T1000 (cell line): ENCODE results near the gene ZMPSTE24.
A peak's percentile ranks its signal among the peaks of the same experiment; 100 is the strongest.
"Not testable (repeated sequence)": the region's sequence is repeated elsewhere in the genome, so short reads cannot be mapped to it uniquely, and the experiment has no call there.

Experiments used
- DNase-seq: peaks from one replicate; lab custom pipeline; 2025; ENCODE audit warnings: mixed read lengths; lab: John Stamatoyannopoulos, UW

ZMPSTE24 gene

GRCh38 chr1:40257688-40258444 lies at the start of gene ZMPSTE24:
Gene ZMPSTE24 (plus strand): TSS chr1:40258236. CDS start chr1:40258272, 36 bp downstream.
- DNase-seq = peak; percentile 94

- DNase-seq = no peak
Measured at GRCh38 chr1:40210511-40211204, 47.4 kb upstream of the ZMPSTE24 start.

- no peak for DNase-seq
Measured at GRCh38 chr1:40218333-40218732, 39.7 kb upstream of the ZMPSTE24 start.

GRCh38 chr1:40221471-40221905 lies 36.5 kb upstream of the ZMPSTE24 start:
- DNase-seq = not testable (repeated sequence)

GRCh38 chr1:40221977-40222772 lies 35.9 kb upstream of the ZMPSTE24 start:
- no peak for DNase-seq

- no peak for DNase-seq
Measured at GRCh38 chr1:40224040-40224439, 34.0 kb upstream of the ZMPSTE24 start.

- no peak for DNase-seq
Measured at GRCh38 chr1:40226192-40226591, 31.8 kb upstream of the ZMPSTE24 start.

GRCh38 chr1:40232444-40232843 lies 25.6 kb upstream of the ZMPSTE24 start:
- no peak for DNase-seq

GRCh38 chr1:40239626-40240025 lies 18.4 kb upstream of the ZMPSTE24 start:
- no peak for DNase-seq

GRCh38 chr1:40240390-40240789 lies 17.6 kb upstream of the ZMPSTE24 start:
- DNase-seq = no peak

GRCh38 chr1:40241362-40241761 lies 16.7 kb upstream of the ZMPSTE24 start:
- DNase-seq = no peak

- no peak for DNase-seq
Measured at GRCh38 chr1:40243351-40243750, 14.7 kb upstream of the ZMPSTE24 start.

GRCh38 chr1:40244138-40244744 lies 13.8 kb upstream of the ZMPSTE24 start:
- no peak for DNase-seq

- DNase-seq = no peak
Measured at GRCh38 chr1:40245686-40246085, 12.3 kb upstream of the ZMPSTE24 start.

GRCh38 chr1:40247655-40248054 lies 10.4 kb upstream of the ZMPSTE24 start, which contains the start of gene TMCO2:
Gene TMCO2 (plus strand): TSS chr1:40247937. CDS start chr1:40247994, 57 bp downstream.
- no peak for DNase-seq

- no peak for DNase-seq
Measured at GRCh38 chr1:40248412-40248811, 9.6 kb upstream of the ZMPSTE24 start.

GRCh38 chr1:40251456-40251855 lies 6.6 kb upstream of the ZMPSTE24 start:
- DNase-seq = no peak

- DNase-seq = no peak
Measured at GRCh38 chr1:40252601-40253000, 5.4 kb upstream of the ZMPSTE24 start.

GRCh38 chr1:40255231-40255630 lies 2.8 kb upstream of the ZMPSTE24 start:
- no peak for DNase-seq

- DNase-seq = no peak
Measured at GRCh38 chr1:40256401-40257084, 1.5 kb upstream of the ZMPSTE24 start.

- no peak for DNase-seq
Measured at GRCh38 chr1:40257313-40257687, 736 bp upstream of the ZMPSTE24 start.

- DNase-seq = no peak
Measured at GRCh38 chr1:40258445-40258769, 371 bp downstream of the ZMPSTE24 start.
